ENCODE measurements around the gene COBL.

Gene COBL

GRCh38 chr7:51142741-51143385, 173.7 kb downstream of the COBL start:
- Histone ChIP-seq H3K36me3 (ENCODE audit: low read depth) (no peaks in the 10 kb centered on the region), H3K27me3 (ENCODE audit: insufficient read depth, poor library complexity, severe bottlenecking) (no peaks in the 10 kb centered on the region), H3K27ac (ENCODE audit: poor library complexity, severe bottlenecking) (no peak overlapping the region), H3K9me3 (ENCODE audit: severe bottlenecking) (peaks cover 7% of the 10 kb centered on the region), H3K4me1 (ENCODE audit: insufficient read depth, poor library complexity, severe bottlenecking) (peaks cover 14% of the 10 kb centered on the region), H3K4me3 (ENCODE audit: severe bottlenecking) (no peak overlapping the region)
- TF ChIP-seq CTCF (IDR thresholded peaks at IDR 0.05; ENCODE audit: poor library complexity, severe bottlenecking), result no peak
- ATAC-seq (ENCODE audit: low read depth) (no peak), DNase-seq (ENCODE audit: low spot score) (no peak)

GRCh38 chr7:51141451-51142003, 175.1 kb downstream of the COBL start:
- Histone ChIP-seq H3K27ac (ENCODE audit: poor library complexity, severe bottlenecking) (no peak overlapping the region), H3K9me3 (ENCODE audit: severe bottlenecking) (peaks cover 1% of the 10 kb centered on the region), H3K4me1 (ENCODE audit: insufficient read depth, poor library complexity, severe bottlenecking) (peaks cover 14% of the 10 kb centered on the region), H3K36me3 (ENCODE audit: low read depth) (no peaks in the 10 kb centered on the region), H3K27me3 (ENCODE audit: insufficient read depth, poor library complexity, severe bottlenecking) (no peaks in the 10 kb centered on the region), H3K4me3 (ENCODE audit: severe bottlenecking) (no peak overlapping the region)
- DNase-seq (ENCODE audit: low spot score) (no peak), ATAC-seq (ENCODE audit: low read depth) (peak; percentile 30; the same call in 1 of the 3 replicates)
- TF ChIP-seq CTCF (IDR thresholded peaks at IDR 0.05; ENCODE audit: poor library complexity, severe bottlenecking), result peak; percentile 82

GRCh38 chr7:51140199-51141164, 176.1 kb downstream of the COBL start:
- H3K4me3 ChIP-seq (ENCODE audit: severe bottlenecking), result no peak overlapping the region
- peaks cover 14% of the 10 kb centered on the region for H3K4me1 ChIP-seq (ENCODE audit: insufficient read depth, poor library complexity, severe bottlenecking)
- ATAC-seq (ENCODE audit: low read depth) (no peak), DNase-seq (ENCODE audit: low spot score) (no peak)
- no peak for TF ChIP-seq CTCF (IDR thresholded peaks at IDR 0.05; ENCODE audit: poor library complexity, severe bottlenecking)
- no peaks in the 10 kb centered on the region for H3K27me3 ChIP-seq (ENCODE audit: insufficient read depth, poor library complexity, severe bottlenecking)
- no peak overlapping the region for H3K27ac ChIP-seq (ENCODE audit: poor library complexity, severe bottlenecking)
- H3K36me3 ChIP-seq (ENCODE audit: low read depth), result no peaks in the 10 kb centered on the region
- no peaks in the 10 kb centered on the region for H3K9me3 ChIP-seq (ENCODE audit: severe bottlenecking)

- H3K9me3 ChIP-seq (ENCODE audit: severe bottlenecking), result no peaks in the 10 kb centered on the region
- DNase-seq (ENCODE audit: low spot score) (no peak), ATAC-seq (ENCODE audit: low read depth) (peak; percentile 78)
- no peaks in the 10 kb centered on the region for H3K27me3 ChIP-seq (ENCODE audit: insufficient read depth, poor library complexity, severe bottlenecking)
- H3K4me1 ChIP-seq (ENCODE audit: insufficient read depth, poor library complexity, severe bottlenecking), result peaks cover 14% of the 10 kb centered on the region
- H3K4me3 ChIP-seq (ENCODE audit: severe bottlenecking), result no peak overlapping the region
- peak overlapping the region; percentile 9 for H3K27ac ChIP-seq (ENCODE audit: poor library complexity, severe bottlenecking)
- TF ChIP-seq CTCF (IDR thresholded peaks at IDR 0.05; ENCODE audit: poor library complexity, severe bottlenecking), result no peak
- no peaks in the 10 kb centered on the region for H3K36me3 ChIP-seq (ENCODE audit: low read depth)
Measured at GRCh38 chr7:51139796-51140195, 176.8 kb downstream of the COBL start.
